LoVo (cell line): ENCODE measurements around the gene POLR3E.

Experiments
- DNase-seq: peaks from one replicate; pipeline ENCODE4 v3.0.0-alpha.2; 2016; ENCODE audit warnings: low spot score

The POLR3E gene

GRCh38 chr16:22297114-22297870, at the start of gene POLR3E:
TSS of gene POLR3E (plus strand) at chr16:22297409. CDS start at chr16:22302969, 5,560 bp downstream.
- peak; percentile 96 for DNase-seq

GRCh38 chr16:22250522-22250921, 46.7 kb upstream of the POLR3E start:
- no peak for DNase-seq

GRCh38 chr16:22252317-22252716, 44.9 kb upstream of the POLR3E start:
- no peak for DNase-seq

GRCh38 chr16:22253272-22253671, 43.9 kb upstream of the POLR3E start:
- no peak for DNase-seq

GRCh38 chr16:22255335-22255734, 41.9 kb upstream of the POLR3E start:
- no peak for DNase-seq

GRCh38 chr16:22257440-22257839, 39.8 kb upstream of the POLR3E start:
- DNase-seq: no peak

- no peak for DNase-seq
Observed at GRCh38 chr16:22260490-22260889, 36.7 kb upstream of the POLR3E start.

GRCh38 chr16:22262460-22262859, 34.7 kb upstream of the POLR3E start:
- DNase-seq: no peak

- DNase-seq: no peak
Observed at GRCh38 chr16:22264786-22265185, 32.4 kb upstream of the POLR3E start.

- DNase-seq: no peak
Observed at GRCh38 chr16:22265351-22265750, 31.9 kb upstream of the POLR3E start.

- no peak for DNase-seq
Observed at GRCh38 chr16:22266546-22266945, 30.7 kb upstream of the POLR3E start.

- DNase-seq: no peak
Observed at GRCh38 chr16:22267764-22268163, 29.4 kb upstream of the POLR3E start.

- no peak for DNase-seq
Observed at GRCh38 chr16:22270525-22270924, 26.7 kb upstream of the POLR3E start.

- DNase-seq: no peak
Observed at GRCh38 chr16:22272870-22273650, 24.1 kb upstream of the POLR3E start.

- DNase-seq: no peak
Observed at GRCh38 chr16:22274916-22275315, 22.3 kb upstream of the POLR3E start.

GRCh38 chr16:22278441-22279230, 18.6 kb upstream of the POLR3E start:
- no peak for DNase-seq

GRCh38 chr16:22282254-22282892, 14.8 kb upstream of the POLR3E start:
- no peak for DNase-seq

GRCh38 chr16:22284637-22285036, 12.6 kb upstream of the POLR3E start:
- DNase-seq: no peak

GRCh38 chr16:22285080-22285479, 12.1 kb upstream of the POLR3E start:
- no peak for DNase-seq

GRCh38 chr16:22291020-22291419, 6.2 kb upstream of the POLR3E start:
- DNase-seq: no peak

- no peak for DNase-seq
Observed at GRCh38 chr16:22291860-22292318, 5.3 kb upstream of the POLR3E start.

- DNase-seq: no peak
Observed at GRCh38 chr16:22292320-22292719, 4.9 kb upstream of the POLR3E start.
